Hematopoietic multipotent progenitor cell treated with erythropoietin and hydrocortisone succinate and interleukin-3 and kit ligand, for 6 days (in vitro differentiated cells): ENCODE results near the gene SCUBE3.

Experiments used
- DNase-seq: peaks from one replicate; pipeline ENCODE4 v3.0.0-alpha.2; 2015

The SCUBE3 gene

GRCh38 chr6:35213824-35214756 is at the start of gene SCUBE3:
TSS of gene SCUBE3 (plus strand) at chr6:35213956. CDS start at chr6:35214419, 463 bp downstream.
- peak; percentile 50 for DNase-seq

- DNase-seq, result no peak
Measured at GRCh38 chr6:35164277-35164676, 49.5 kb upstream of the SCUBE3 start.

GRCh38 chr6:35164868-35165267 is 48.9 kb upstream of the SCUBE3 start:
- DNase-seq, result no peak

GRCh38 chr6:35165630-35166071 is 48.1 kb upstream of the SCUBE3 start:
- no peak for DNase-seq

- no peak for DNase-seq
Measured at GRCh38 chr6:35166116-35166515, 47.6 kb upstream of the SCUBE3 start.

DNA sequence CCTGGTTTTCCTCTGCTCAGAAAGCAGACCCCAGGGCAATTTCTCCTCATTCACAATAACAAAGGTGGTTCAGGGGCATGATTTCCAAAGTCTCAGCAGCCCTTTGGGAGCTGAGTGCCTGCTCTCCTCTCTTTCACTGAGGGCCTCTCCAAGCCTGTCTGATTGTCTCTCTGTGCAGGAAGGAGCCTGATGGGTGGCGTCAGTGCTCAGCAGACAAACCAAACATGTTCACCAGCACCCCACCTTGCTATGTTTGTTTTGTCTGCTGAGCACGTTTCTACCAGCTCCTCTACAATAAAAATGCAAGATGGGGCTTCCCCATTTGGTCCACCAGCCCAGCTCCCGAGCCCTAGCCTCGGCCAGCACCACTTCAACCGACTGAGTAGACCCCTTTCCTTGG is 47.2 kb upstream of the SCUBE3 start:
- DNase-seq, result no peak

DNA sequence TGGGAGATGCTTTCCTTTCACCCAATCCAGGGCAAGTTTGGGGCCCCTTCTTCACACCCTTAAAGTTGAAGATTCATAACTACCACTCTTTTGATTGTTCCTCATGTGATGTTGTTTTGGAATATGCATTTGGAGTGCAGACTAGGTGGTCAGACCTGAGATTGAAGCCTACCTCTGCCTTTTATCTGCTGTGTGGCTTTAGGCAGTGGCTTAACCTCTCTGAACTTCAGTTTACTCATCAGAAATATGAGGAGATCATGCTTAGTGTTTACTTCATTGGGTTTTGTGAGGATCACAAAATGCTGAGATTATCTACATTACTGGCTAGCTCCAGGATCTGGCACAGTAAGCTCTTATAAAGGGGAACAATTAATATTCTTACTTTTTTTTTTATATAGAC is 46.3 kb upstream of the SCUBE3 start:
- DNase-seq, result no peak

DNA sequence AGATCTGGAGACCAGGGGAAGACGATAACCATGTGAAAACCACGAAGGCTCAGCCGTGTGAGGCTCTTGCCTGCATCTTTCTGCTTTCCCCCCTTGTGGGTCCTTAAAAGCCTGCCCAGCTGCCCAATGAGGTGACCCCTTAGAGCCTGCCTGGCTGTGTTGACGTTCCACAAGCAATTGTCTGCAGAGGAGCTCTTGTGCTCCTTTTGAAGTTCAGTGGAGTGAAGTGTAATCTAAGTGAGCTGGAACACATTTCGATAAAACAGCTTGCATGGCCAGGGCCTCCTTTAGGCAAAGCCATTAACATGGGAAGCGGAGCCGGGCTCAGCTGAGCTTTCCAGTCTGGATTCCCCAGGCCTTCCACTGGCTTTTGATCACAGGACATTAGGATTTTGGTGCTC is 45.3 kb upstream of the SCUBE3 start:
- DNase-seq, result no peak

DNA sequence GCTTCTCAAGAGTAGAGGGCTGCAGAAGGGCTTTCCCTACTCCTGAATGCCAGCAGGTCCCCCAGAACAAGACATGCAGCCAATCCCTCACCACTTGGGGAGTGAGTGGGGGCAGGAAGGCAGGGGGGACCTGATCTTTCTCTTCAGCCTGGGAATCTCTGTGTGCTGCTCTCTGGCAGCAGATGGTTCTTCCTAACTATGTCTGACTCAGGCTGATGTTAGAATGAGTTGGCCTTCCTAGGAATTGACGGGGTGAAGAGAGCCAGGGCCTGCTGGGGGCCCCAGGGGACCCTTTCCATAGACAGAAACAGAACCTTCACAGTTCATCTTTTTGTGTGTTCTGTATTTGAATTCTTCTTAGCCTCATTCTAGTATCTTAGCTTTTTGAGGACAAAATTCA is 43.6 kb upstream of the SCUBE3 start:
- no peak for DNase-seq

DNA sequence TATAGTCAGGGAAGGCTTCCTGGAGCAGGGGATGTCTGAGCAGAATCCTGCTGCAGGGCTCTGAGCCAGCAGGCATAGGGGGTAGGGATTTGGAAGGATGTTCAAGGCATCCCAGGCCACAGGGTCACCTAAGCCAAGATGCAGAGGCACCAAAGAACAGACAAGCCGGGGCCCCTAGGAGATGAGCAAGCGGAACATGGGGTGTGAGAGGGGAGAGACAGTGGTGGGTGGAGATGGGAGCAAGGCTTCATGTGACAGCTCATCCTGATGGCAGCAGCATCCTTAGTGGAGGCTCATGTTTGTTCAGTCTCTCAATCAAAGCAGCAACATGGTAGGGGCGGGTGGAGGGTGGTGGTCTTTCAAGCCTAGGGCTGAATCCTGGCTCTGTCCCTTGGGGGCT is 42.9 kb upstream of the SCUBE3 start:
- no peak for DNase-seq

DNA sequence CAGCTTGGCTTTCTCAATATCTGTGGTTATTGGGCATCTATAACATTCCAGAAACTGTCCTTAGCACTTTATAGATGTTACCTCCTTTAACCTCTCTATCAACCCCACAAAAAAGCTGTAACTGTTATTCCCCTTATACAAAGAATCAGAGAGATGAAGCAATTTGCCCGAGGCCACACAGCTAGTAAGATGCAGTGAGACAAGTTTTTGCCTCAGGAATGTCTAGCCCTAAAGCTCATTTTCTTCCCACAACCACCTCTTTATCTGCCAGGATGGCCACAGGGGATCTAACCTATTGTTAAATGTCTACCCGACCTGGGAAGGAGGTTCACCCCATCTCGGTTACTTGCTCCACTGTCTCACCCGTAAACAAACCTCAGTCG is 40.7 kb upstream of the SCUBE3 start:
- no peak for DNase-seq

GRCh38 chr6:35173427-35174087 is 40.2 kb upstream of the SCUBE3 start:
- no peak for DNase-seq

DNA sequence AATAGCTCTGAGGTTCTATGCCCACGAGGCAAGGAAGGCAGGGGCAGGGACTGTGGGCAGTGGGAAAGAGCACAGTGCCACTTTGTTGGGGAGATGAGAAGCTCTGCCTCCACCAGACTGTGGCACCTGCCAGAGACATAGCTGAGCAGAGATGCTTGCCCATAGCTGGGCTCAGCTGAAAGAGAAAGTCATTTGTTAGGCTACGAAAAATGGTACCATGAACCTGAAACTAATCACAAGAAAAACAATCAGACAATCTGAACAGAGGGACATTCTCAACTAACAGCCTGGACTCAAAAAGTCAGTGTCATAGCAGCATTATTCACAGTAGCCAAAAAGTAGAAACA is 39.7 kb upstream of the SCUBE3 start:
- no peak for DNase-seq

- no peak for DNase-seq
Measured at GRCh38 chr6:35174501-35174900, 39.3 kb upstream of the SCUBE3 start.

DNA sequence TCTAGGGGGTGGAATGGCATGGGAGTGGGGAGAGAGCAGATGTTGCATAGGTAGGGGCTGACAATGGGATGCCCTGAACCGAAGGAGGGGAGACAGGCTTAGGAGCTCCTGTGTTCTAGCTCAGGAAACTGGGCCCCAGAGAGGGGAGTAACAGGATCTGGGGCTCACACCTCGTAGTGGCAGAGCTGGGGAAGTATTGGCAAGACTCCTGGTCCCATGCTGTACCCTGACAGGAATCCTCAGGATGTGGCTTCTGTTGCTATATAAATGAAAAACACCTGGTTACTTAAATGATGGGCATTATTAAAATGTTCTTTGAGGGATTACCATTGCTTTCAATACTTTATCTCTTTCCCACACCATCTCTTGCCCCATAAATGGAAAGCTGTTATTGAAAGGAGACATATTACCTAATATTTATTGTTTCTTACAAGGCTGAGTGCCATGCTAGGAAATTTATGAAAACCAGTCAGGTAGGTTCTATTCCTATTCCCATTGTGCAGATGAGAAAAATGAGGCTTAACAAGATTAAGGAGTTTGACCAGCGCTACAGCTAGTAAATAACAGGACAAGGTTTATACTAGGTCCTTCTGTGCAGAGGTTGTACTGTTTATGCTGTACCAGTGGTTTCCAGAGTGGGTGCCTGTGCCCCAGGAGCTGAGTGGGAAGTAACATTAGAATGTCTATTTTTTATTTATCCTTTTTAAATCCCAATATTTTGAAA is 37.3 kb upstream of the SCUBE3 start:
- no peak for DNase-seq

GRCh38 chr6:35177157-35177556 is 36.6 kb upstream of the SCUBE3 start:
- DNase-seq, result no peak

DNA sequence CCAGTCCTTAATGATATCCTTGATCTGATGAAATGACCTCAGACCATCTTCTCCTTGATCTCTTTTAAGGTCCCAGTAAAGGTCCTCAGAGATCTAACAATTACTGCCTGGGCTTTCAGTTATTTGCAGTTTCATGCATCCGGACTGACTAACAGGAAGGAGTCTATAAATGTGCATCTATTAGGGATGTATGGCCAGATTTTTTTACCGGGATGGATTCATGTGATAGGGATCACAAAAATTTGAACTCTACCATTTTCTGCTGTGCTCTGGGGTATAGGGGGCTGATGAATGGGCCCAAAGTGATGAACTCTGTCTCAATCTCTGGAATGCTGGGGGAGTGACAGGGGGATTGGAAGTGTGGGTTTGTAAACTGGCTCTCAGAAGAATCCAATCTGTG is 36.2 kb upstream of the SCUBE3 start:
- DNase-seq, result no peak

DNA sequence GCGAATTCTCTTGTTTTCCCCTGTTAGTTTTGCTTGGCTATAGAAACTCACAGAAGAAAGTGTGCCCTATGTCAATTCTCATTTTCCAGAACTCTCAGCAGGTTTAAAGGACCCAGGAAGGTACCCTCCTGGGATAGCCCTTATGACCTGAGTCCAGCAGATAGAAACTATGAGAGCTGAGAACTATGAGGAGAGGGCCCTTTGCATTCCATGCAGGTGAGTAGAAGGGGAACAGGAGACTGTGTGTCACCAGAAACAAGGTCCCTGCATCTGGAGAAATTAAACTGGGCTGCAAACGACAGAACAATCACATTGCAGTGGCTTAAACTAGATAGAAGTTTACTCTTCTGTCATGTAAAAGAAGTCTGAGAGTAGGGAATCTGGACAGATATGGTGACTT is 35.7 kb upstream of the SCUBE3 start:
- no peak for DNase-seq

DNA sequence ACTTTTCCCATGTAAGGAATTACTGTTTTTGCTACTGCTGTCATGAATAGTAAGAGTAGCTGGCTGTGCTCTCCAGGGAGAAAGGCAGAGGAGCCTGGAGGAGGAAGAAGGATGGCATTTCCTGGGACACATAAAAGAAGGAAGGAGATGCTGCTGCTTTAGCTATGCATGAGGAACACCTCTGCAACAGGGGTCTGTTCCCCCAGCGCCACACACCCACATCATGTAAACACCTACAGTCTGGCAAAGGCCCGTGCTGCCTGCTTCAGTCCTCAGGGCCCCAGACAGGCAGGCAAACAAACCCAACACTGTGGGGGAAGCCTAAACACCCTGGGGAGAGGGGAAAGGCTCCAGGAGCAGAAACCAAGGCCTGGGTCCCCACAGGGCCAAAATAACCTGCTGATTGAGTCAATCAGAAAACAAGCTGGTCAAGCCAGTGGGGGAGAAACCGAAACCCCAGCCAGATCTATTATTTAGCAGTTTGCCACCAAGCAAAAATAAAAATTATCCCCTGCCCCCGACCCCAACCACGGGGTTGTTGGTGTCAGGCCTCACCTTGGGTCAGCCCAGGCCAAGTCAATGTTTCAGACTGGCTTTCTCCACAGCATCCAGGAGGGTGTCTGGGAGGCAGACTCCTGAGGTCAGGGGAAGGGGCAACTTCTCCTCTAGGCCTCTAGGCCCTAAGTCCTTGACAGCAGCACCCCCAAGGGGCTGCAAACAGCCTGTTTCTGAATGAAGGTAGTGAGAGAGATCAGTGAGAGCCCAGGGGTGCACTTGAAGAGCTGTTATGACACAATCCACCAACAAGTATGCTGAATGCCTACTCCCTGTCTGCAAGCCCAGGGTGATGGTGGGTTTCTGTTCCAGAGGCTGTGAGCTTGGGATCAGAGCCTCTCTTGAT is 34.6 kb upstream of the SCUBE3 start:
- no peak for DNase-seq

- no peak for DNase-seq
Measured at GRCh38 chr6:35179901-35180535, 33.7 kb upstream of the SCUBE3 start.

GRCh38 chr6:35181308-35181932 is 32.3 kb upstream of the SCUBE3 start:
- DNase-seq, result no peak
